A549 (cell line): ENCODE data around the gene DIO1.

Experiments used
- CTCF ChIP-seq: fragments of >200 bp; sonication (Bioruptor Twin); formaldehyde crosslinking; IDR thresholded peaks from 3 replicates; pipeline ENCODE4 v1.5.1; 2016
- JUN ChIP-seq, 2 experiments: fragments of >200 bp; sonication (Bioruptor Twin); formaldehyde crosslinking; IDR thresholded peaks; 2 replicates in 1 of 2; 3 replicates in 1 of 2; pipeline ENCODE4 v1.6.1; 2016 to 2017
- MAZ ChIP-seq: fragments of 150-350 bp; IDR thresholded peaks from 2 replicates; pipeline ENCODE4 v1.6.1; 2014; ENCODE audit warnings: antibody characterized with exemption, low read depth, low read length, borderline replicate concordance
- PBX3 ChIP-seq: IDR thresholded peaks from 2 replicates; pipeline ENCODE4 v1.6.1; 2012
- POLR2A ChIP-seq: IDR thresholded peaks from 2 replicates; pipeline ENCODE4 v1.6.1; 2012; ENCODE audit warnings: mild to moderate bottlenecking, low read length
- RCOR1 ChIP-seq: fragments of 150-350 bp; IDR thresholded peaks from 2 replicates; pipeline ENCODE4 v1.6.1; 2014; ENCODE audit warnings: antibody characterized with exemption, low read length, low read depth
- RFX5 ChIP-seq: fragments of 450-650 bp; IDR thresholded peaks from 2 replicates; pipeline ENCODE4 v1.7.1; 2014; ENCODE audit warnings: antibody characterized with exemption, mild to moderate bottlenecking, moderate library complexity
- USF2 ChIP-seq: fragments of 450-650 bp; IDR thresholded peaks from 2 replicates; pipeline ENCODE4 v1.6.1; 2014; ENCODE audit warnings: antibody characterized with exemption

GRCh38 chr1:53947172-53947907 is 53.4 kb downstream of the DIO1 start:
- TF ChIP-seq USF2, result no peak
- no peak for TF ChIP-seq RCOR1
- no peak for TF ChIP-seq POLR2A
- no peak for TF ChIP-seq RFX5
- no peak for TF ChIP-seq JUN (IDR thresholded peaks at IDR 0.05)
- TF ChIP-seq CTCF, result no peak
- no peak for TF ChIP-seq PBX3
- no peak for TF ChIP-seq MAZ
